OCI-LY7 (cell line): ENCODE results near the gene SYNPO2L. TPM values are rescaled to one million over a fixed set of nuclear protein-coding genes. Genes with fewer than 3 reads are reported as not detected.

Experiments used
- BruUV-seq: library from RNA; stranded (reverse); fragments of 400-500 nt; replicated peaks from 2 replicates; lab custom pipeline; 2021; lab: Mats Ljungman, UMichigan
- CTCF ChIA-PET: fragments of 300-600 bp; sonication (Branson Sonifier 250); formaldehyde crosslinking; loops from one replicate; lab custom pipeline; 2022; ENCODE audit warnings: antibody characterized with exemption; ENCODE audit not compliant: unreplicated experiment; lab: Charles Lee
- POLR2A ChIA-PET: fragments of 300-600 bp; sonication (Branson Sonifier 250); formaldehyde crosslinking; loops from one replicate; lab custom pipeline; 2022; ENCODE audit warnings: antibody characterized with exemption; lab: Charles Lee
- DNase-seq: peaks from one replicate; pipeline ENCODE4 v3.0.0-alpha.2; 2015; ENCODE audit warnings: low spot score
- H2AFZ ChIP-seq: fragments of 200-600 bp; sonication (generic), shearing (Covaris generic); 2 replicates; pipeline ENCODE4 v1.6.1; 2014; ENCODE audit warnings: mild to moderate bottlenecking, antibody characterized with exemption, low read length, moderate library complexity
- H3K27ac ChIP-seq: fragments of 200-600 bp; sonication (generic); 2 replicates; pipeline ENCODE4 v1.5.1; 2014; ENCODE audit warnings: mixed run types, low read depth, mild to moderate bottlenecking, moderate library complexity, low read length, inconsistent platforms; ENCODE audit not compliant: poor library complexity, severe bottlenecking
- H3K36me3 ChIP-seq: fragments of 200-600 bp; sonication (generic); 2 replicates; pipeline ENCODE4 v1.6.1; 2014; ENCODE audit warnings: mild to moderate bottlenecking, antibody characterized with exemption, low read length, moderate library complexity, mixed read lengths; ENCODE audit not compliant: insufficient read depth
- H3K4me1 ChIP-seq: fragments of 200-600 bp; sonication (generic); 2 replicates; pipeline ENCODE4 v1.5.1; 2014; ENCODE audit warnings: mild to moderate bottlenecking, low read length; ENCODE audit not compliant: insufficient read depth, poor library complexity, severe bottlenecking
- H3K4me2 ChIP-seq: fragments of 200-600 bp; sonication (generic); 2 replicates; pipeline ENCODE4 v1.6.1; 2014; ENCODE audit warnings: mild to moderate bottlenecking, low read length
- H3K4me3 ChIP-seq: fragments of 200-600 bp; sonication (generic); 2 replicates; pipeline ENCODE4 v1.5.1; 2014; ENCODE audit warnings: mild to moderate bottlenecking, low read depth, low read length; ENCODE audit not compliant: poor library complexity, severe bottlenecking
- H3K79me2 ChIP-seq: fragments of 200-600 bp; sonication (generic); 2 replicates; pipeline ENCODE4 v1.6.1; 2016; ENCODE audit warnings: low read depth, mild to moderate bottlenecking, low read length, moderate library complexity, mixed read lengths; ENCODE audit not compliant: insufficient read depth
- H3K9me2 ChIP-seq: fragments of 200-600 bp; sonication (generic); 2 replicates; pipeline ENCODE4 v1.6.1; 2016; ENCODE audit warnings: mild to moderate bottlenecking, low read length, mixed read lengths; ENCODE audit not compliant: insufficient read depth
- H3K9me3 ChIP-seq: fragments of 200-600 bp; sonication (generic); 2 replicates; pipeline ENCODE4 v1.6.1; 2014; ENCODE audit warnings: mild to moderate bottlenecking, mixed run types, low read length, mixed read lengths
- H4K20me1 ChIP-seq: fragments of 200-600 bp; sonication (generic); 2 replicates; pipeline ENCODE4 v1.6.1; 2014; ENCODE audit warnings: mild to moderate bottlenecking, antibody characterized with exemption, low read length, moderate library complexity, mixed read lengths; ENCODE audit not compliant: insufficient read depth
- CTCF ChIP-seq: fragments of 200-600 bp; sonication (generic); conservative IDR thresholded peaks from 2 replicates; pipeline ENCODE4 v1.5.1; 2014; ENCODE audit warnings: mild to moderate bottlenecking, antibody characterized with exemption, low read length, moderate library complexity, mixed read lengths
- EZH2phosphoT487 ChIP-seq: fragments of 200-600 bp; sonication (generic); IDR thresholded peaks from 2 replicates; pipeline ENCODE4 v1.6.1; 2018; ENCODE audit warnings: low read depth, borderline replicate concordance, mild to moderate bottlenecking, mixed run types, antibody characterized with exemption, low read length, moderate library complexity, mixed read lengths
- intact Hi-C: fragments of 100-400 bp; cut with micrococcal nuclease; formaldehyde crosslinking; loops from one replicate; pipeline ENCODE4 v1.10.0; 2022; ENCODE audit not compliant: unreplicated experiment
- total RNA-seq, 2 experiments: library from RNA; depleted of rRNA in 1 of 2; stranded (reverse); fragments of >200 nt in 1 of 2; shearing (Covaris generic) in 1 of 2; gene quantifications; 2 replicates each; pipeline ENCODE4 v1.2.3, GENCODE V29; 2014 to 2022

SYNPO2L gene
- total RNA-seq, 2 experiments from 2014 or later, result not detected

GRCh38 chr10:73601486-73601921 lies 54.3 kb downstream of the SYNPO2L start:
- H4K20me1 ChIP-seq, result no peaks in the 10 kb centered on the region
- POLR2A ChIA-PET, result interaction anchor here (0.7 to 1.5 kb wide), 5 partner anchors 10 to 25 kb away, joined by 3 to 5 read pairs (median 4); no protein-coding TSS in a partner anchor
- no peaks in the 10 kb centered on the region for H3K9me3 ChIP-seq
- intact Hi-C loops, result no loop called here
- no peak overlapping the region for H3K4me2 ChIP-seq
- H2AFZ ChIP-seq, result no peak overlapping the region
- no peak overlapping the region for H3K4me3 ChIP-seq
- H3K36me3 ChIP-seq, result no peaks in the 10 kb centered on the region
- H3K9me2 ChIP-seq, result no peaks in the 10 kb centered on the region
- no peak for TF ChIP-seq EZH2phosphoT487
- no peaks in the 10 kb centered on the region for H3K4me1 ChIP-seq
- CTCF ChIA-PET, result interaction anchor here (0.6 kb wide), 1 partner anchor 22 kb away, joined by 3 read pairs; no protein-coding TSS in a partner anchor
- H3K27ac ChIP-seq, result no peak overlapping the region
- H3K79me2 ChIP-seq, result no peaks in the 10 kb centered on the region
- DNase-seq, result no peak
- BruUV-seq, result no TSS peak

GRCh38 chr10:73597346-73597745 lies 58.5 kb downstream of the SYNPO2L start:
- Histone ChIP-seq H3K27ac (no peak overlapping the region), H3K4me1 (peaks cover 3% of the 10 kb centered on the region), H4K20me1 (no peaks in the 10 kb centered on the region), H3K9me3 (no peaks in the 10 kb centered on the region), H2AFZ (no peak overlapping the region), H3K9me2 (no peaks in the 10 kb centered on the region), H3K36me3 (no peaks in the 10 kb centered on the region), H3K79me2 (no peaks in the 10 kb centered on the region), H3K4me3 (no peak overlapping the region), H3K4me2 (no peak overlapping the region)
- BruUV-seq, result no TSS peak
- DNase-seq, result no peak
- POLR2A ChIA-PET, result no interaction called here
- CTCF ChIA-PET, result no interaction called here
- no peak for TF ChIP-seq CTCF
- intact Hi-C loops, result no loop called here

Other genes starting within 250 kb of the SYNPO2L start
- 36.5 and 52.0 TPM in 2 replicates for gene ANXA7, start 242.0 kb downstream of the SYNPO2L start, total RNA-seq (2014; rRNA removed; shearing (Covaris generic))
- 86.5 and 86.6 TPM in 2 replicates for gene ANXA7, start 242.0 kb downstream of the SYNPO2L start, total RNA-seq (2022)
- 2.3 and 3.9 TPM in 2 replicates for gene MSS51, start 222.5 kb downstream of the SYNPO2L start, total RNA-seq (2014; rRNA removed; shearing (Covaris generic))
- 4.2 and 4.4 TPM in 2 replicates for gene MSS51, start 222.5 kb downstream of the SYNPO2L start, total RNA-seq (2022)
- gene PPP3CB, start 160.0 kb downstream of the SYNPO2L start, total RNA-seq (2014; rRNA removed; shearing (Covaris generic)), result 15.5 and 18.6 TPM in 2 replicates
- gene PPP3CB, start 160.0 kb downstream of the SYNPO2L start, total RNA-seq (2022), result 43.1 and 45.3 TPM in 2 replicates
- 9.7 and 15.2 TPM in 2 replicates for gene USP54, start 64.7 kb downstream of the SYNPO2L start, total RNA-seq (2014; rRNA removed; shearing (Covaris generic))
- gene USP54, start 64.7 kb downstream of the SYNPO2L start, total RNA-seq (2022), result 16.4 and 17.6 TPM in 2 replicates
- not detected in 2 replicates for gene MYOZ1, start 14.6 kb downstream of the SYNPO2L start, total RNA-seq (2014; rRNA removed; shearing (Covaris generic))
- gene MYOZ1, start 14.6 kb downstream of the SYNPO2L start, total RNA-seq (2022), result not detected in 2 replicates
- gene AGAP5, start 42.1 kb upstream of the SYNPO2L start, total RNA-seq (2014; rRNA removed; shearing (Covaris generic)), result 4.6 and 7.2 TPM in 2 replicates
- 9.9 and 10.7 TPM in 2 replicates for gene AGAP5, start 42.1 kb upstream of the SYNPO2L start, total RNA-seq (2022)
- 51.9 and 53.6 TPM in 2 replicates for gene SEC24C, start 88.3 kb upstream of the SYNPO2L start, total RNA-seq (2014; rRNA removed; shearing (Covaris generic))
- gene SEC24C, start 88.3 kb upstream of the SYNPO2L start, total RNA-seq (2022), result 82.0 and 87.1 TPM in 2 replicates
- gene CHCHD1, start 126.0 kb upstream of the SYNPO2L start, total RNA-seq (2014; rRNA removed; shearing (Covaris generic)), result 55.6 and 64.8 TPM in 2 replicates
- 33.6 and 36.6 TPM in 2 replicates for gene CHCHD1, start 126.0 kb upstream of the SYNPO2L start, total RNA-seq (2022)
- gene ZSWIM8, start 129.6 kb upstream of the SYNPO2L start, total RNA-seq (2014; rRNA removed; shearing (Covaris generic)), result 22.0 and 22.6 TPM in 2 replicates
- 52.6 and 59.5 TPM in 2 replicates for gene ZSWIM8, start 129.6 kb upstream of the SYNPO2L start, total RNA-seq (2022)
- 27.7 and 45.2 TPM in 2 replicates for gene NDST2, start 155.6 kb upstream of the SYNPO2L start, total RNA-seq (2014; rRNA removed; shearing (Covaris generic))
- gene NDST2, start 155.6 kb upstream of the SYNPO2L start, total RNA-seq (2022), result 52.8 and 59.7 TPM in 2 replicates
- gene CAMK2G, start 218.5 kb upstream of the SYNPO2L start, total RNA-seq (2014; rRNA removed; shearing (Covaris generic)), result 21.1 and 29.1 TPM in 2 replicates
- 34.8 and 41.6 TPM in 2 replicates for gene CAMK2G, start 218.5 kb upstream of the SYNPO2L start, total RNA-seq (2022)